Lung (tissue), 12 donors: ENCODE results near the gene SLC9A1. TPM values are rescaled to one million over a fixed set of nuclear protein-coding genes. Genes with fewer than 3 reads are reported as not detected.
"Not testable (repeated sequence)": the region's sequence is repeated elsewhere in the genome, so short reads cannot be mapped to it uniquely, and the experiment has no call there.

Source experiments
- ATAC-seq: fragments of 200-7000 bp; cut with Tn5 transposase; one replicate; pipeline ENCODE4 v1.9.1; 2020; ENCODE audit warnings: moderate number of reproducible peaks; ENCODE audit not compliant: insufficient read depth, low FRiP score
- DNase-seq, 3 donors: peaks; one replicate each; pipeline ENCODE4 v3.0.0-alpha.2; 2013 to 2017
- H3K27ac ChIP-seq, 2 donors: one replicate each; pipeline ENCODE4 v1.5.1; 2013; ENCODE audit warnings: mild to moderate bottlenecking in 2 of 2, moderate library complexity in 2 of 2, control low read depth in 1 of 2, inconsistent platforms in 1 of 2, low read depth in 1 of 2, low read length in 1 of 2
- H3K27me3 ChIP-seq, 3 donors: one replicate each; pipeline ENCODE4 v1.5.1; 2013; ENCODE audit warnings: low read length in 2 of 3; ENCODE audit not compliant: control insufficient read depth in 3 of 3, insufficient read depth in 3 of 3
- H3K36me3 ChIP-seq, 4 donors: one replicate each; pipeline ENCODE4 v1.5.1; 2013; ENCODE audit warnings: low read length in 4 of 4, mild to moderate bottlenecking in 1 of 4, moderate library complexity in 1 of 4; ENCODE audit not compliant: control insufficient read depth in 4 of 4, insufficient read depth in 4 of 4
- H3K4me1 ChIP-seq, 5 donors: one replicate each; pipeline ENCODE4 v1.5.1; 2013; ENCODE audit warnings: low read length in 5 of 5, mild to moderate bottlenecking in 2 of 5, moderate library complexity in 1 of 5; ENCODE audit not compliant: control insufficient read depth in 5 of 5, insufficient read depth in 5 of 5
- H3K4me3 ChIP-seq: one replicate; pipeline ENCODE4 v1.5.1; 2013; ENCODE audit warnings: mild to moderate bottlenecking, control low read depth, moderate library complexity
- H3K9ac ChIP-seq, 2 donors: one replicate each; pipeline ENCODE4 v1.5.1; 2013; ENCODE audit warnings: low read length in 2 of 2, control low read depth in 1 of 2; ENCODE audit not compliant: insufficient read depth in 1 of 2
- H3K9me3 ChIP-seq, 4 donors: one replicate each; pipeline ENCODE4 v1.5.1; 2013; ENCODE audit warnings: low read length in 3 of 4, mild to moderate bottlenecking in 1 of 4, moderate library complexity in 1 of 4; ENCODE audit not compliant: control insufficient read depth in 4 of 4, insufficient read depth in 3 of 4
- WGBS, 2 donors: extraction: QIAGEN DNeasy Blood & Tissue Kit; methylation state at CpG; one replicate each; pipeline ENCODE4 v1.1.7; 2013; 5-methylcytosine and 5-hydroxymethylcytosine counted together
- polyA plus RNA-seq, 2 donors: library from polyadenylated mRNA; stranded (reverse); fragments of 200-250 nt; gene quantifications; one replicate each; pipeline ENCODE4 v1.2.1, GENCODE V29; 2013
- total RNA-seq, 2 donors: library from RNA; depleted of rRNA in 1 of 2; stranded (reverse); fragments of >200 nt in 1 of 2; gene quantifications; one replicate each; pipeline ENCODE4 v1.2.1, GENCODE V29; 2014 to 2021
- TF ChIP-seq, protein P1 (sequence below): IDR thresholded peaks from 2 replicates; pipeline ENCODE4 v1.5.1; 2012; ENCODE audit warnings: mild to moderate bottlenecking; ENCODE audit errors: control extremely low read depth, extremely low read depth
- donor health status: control.
- donor health status: control.
- donor health status: Bipolar disorder and iron deficiency.
- donor health status: healthy.
- donor health status: DM: yes; HTN: yes; CAD: no.

SLC9A1 gene
- total and polyA plus RNA-seq, 4 donors: 19.3 to 48.0 (median 24.6) TPM

DNA sequence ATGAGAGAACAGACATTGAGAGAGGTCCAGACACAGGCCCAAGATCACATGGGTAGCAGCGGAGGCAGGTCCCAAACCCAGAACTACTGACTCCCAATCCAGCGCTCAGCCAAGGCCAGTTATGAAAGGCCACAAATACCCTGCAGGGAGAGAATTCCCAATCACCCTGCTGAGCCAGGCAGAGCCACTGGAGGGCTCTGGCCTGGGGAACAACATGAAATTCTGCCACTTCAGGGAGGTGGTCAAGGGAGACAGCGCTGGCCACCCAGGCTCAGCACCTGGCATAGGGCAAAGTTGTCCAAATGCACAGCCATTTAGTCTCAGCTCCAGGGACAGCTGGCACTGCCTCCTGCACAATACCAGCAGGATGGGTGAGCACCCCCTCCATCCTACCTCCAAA is 27.5 kb downstream of the SLC9A1 start:
- WGBS, 2 donors: 98 to 100% methylated on average over 3 of the region's 3 CpGs
- Histone ChIP-seq H3K27me3 (no peaks in the 10 kb centered on the region), H3K4me3 (no peak overlapping the region), H3K9ac (no peak overlapping the region), H3K36me3 (peaks cover 0 to 7% (median 0%) of the 10 kb centered on the region in 4 donors), H3K4me1 (peaks cover 0 to 7% (median 2%) of the 10 kb centered on the region in 5 donors), H3K27ac (no peak overlapping the region), H3K9me3 (no peaks in the 10 kb centered on the region)
- no peak for DNase-seq
- TF ChIP-seq, protein P1, sequence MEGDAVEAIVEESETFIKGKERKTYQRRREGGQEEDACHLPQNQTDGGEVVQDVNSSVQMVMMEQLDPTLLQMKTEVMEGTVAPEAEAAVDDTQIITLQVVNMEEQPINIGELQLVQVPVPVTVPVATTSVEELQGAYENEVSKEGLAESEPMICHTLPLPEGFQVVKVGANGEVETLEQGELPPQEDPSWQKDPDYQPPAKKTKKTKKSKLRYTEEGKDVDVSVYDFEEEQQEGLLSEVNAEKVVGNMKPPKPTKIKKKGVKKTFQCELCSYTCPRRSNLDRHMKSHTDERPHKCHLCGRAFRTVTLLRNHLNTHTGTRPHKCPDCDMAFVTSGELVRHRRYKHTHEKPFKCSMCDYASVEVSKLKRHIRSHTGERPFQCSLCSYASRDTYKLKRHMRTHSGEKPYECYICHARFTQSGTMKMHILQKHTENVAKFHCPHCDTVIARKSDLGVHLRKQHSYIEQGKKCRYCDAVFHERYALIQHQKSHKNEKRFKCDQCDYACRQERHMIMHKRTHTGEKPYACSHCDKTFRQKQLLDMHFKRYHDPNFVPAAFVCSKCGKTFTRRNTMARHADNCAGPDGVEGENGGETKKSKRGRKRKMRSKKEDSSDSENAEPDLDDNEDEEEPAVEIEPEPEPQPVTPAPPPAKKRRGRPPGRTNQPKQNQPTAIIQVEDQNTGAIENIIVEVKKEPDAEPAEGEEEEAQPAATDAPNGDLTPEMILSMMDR: no peak
- no peak for ATAC-seq

DNA sequence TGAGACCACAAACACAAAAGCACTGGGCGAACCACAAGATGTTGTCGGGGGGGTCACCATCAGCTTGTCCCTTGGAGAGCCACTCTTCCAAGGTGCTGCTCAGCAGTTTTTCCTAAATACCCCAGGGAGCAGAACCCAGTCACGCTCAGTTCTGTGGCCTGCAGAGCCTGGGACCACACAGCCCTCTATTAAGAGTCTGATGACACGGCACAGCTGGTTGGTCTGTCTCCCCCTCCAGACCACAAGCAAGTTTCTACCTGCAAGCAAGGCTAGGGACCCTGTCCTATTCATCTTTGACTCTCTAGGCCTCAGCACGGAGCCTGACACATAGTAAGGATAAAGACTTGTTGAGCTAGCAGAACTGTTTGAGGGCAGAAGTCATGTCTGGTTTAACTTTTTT is 28.5 kb downstream of the SLC9A1 start:
- H3K27me3 ChIP-seq: no peaks in the 10 kb centered on the region
- peak overlapping the region in 1 of 2 donors; percentile 6 for H3K27ac ChIP-seq
- peaks cover 0 to 8% (median 5%) of the 10 kb centered on the region in 5 donors for H3K4me1 ChIP-seq
- no peak for ATAC-seq
- H3K36me3 ChIP-seq: peaks cover 0 to 7% (median 0%) of the 10 kb centered on the region in 4 donors
- WGBS, 2 donors: 88 to 91% methylated on average over 5 of the region's 5 CpGs
- DNase-seq: peak in 2 of 3 donors; percentile 23 to 62
- H3K9ac ChIP-seq: no peak overlapping the region
- no peaks in the 10 kb centered on the region for H3K9me3 ChIP-seq
- no peak overlapping the region for H3K4me3 ChIP-seq
- TF ChIP-seq, protein P1: no peak

DNA sequence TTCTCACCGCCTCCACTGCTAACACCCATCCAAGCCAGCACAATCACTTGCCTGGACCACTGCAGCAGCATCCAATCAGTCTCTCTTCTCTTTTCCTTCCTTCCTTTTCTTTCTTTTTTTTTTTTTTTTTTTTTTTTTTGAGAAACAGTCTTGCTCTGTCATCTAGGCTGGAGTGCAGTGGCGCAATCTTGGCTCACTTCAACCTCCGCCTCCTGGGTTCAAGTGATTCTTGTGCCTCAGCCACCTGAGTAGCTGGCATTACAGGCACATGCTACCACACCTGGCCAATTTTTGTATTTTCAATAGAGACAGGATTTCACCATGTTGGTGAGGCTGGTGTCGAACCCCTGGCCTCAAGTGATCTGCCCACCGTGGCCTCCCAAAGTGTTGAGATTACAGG is 29.8 kb downstream of the SLC9A1 start:
- not testable (repeated sequence) for ATAC-seq, H3K9ac ChIP-seq, H3K36me3 ChIP-seq, DNase-seq, H3K4me1 ChIP-seq, H3K27me3 ChIP-seq, H3K4me3 ChIP-seq, H3K9me3 ChIP-seq
- peak overlapping the region in 1 of 2 donors; percentile 20 for H3K27ac ChIP-seq
- 72% methylated on average over 5 of the region's 5 CpGs for WGBS, 2 donors

DNA sequence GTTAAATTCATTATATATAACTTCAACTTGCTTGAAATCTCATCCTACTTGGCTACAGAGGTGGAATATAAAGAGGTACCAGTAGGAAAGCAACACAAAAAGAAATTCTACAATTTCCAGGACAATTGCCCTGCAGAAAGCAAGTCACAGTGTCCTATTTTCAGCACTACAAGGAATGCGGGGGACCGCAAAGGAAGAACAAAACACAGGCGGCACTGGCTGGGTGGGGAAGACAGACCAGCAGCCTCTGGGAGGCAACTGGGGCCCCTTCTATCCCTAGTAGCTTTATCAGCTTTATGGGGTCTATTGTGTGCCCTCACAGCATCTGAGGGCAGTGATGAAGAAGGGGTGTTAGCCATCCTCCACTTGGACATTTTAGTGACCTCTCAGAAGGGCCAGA is 30.5 kb downstream of the SLC9A1 start:
- peaks cover 0 to 7% (median 0%) of the 10 kb centered on the region in 4 donors for H3K36me3 ChIP-seq
- no peak overlapping the region for H3K27ac ChIP-seq
- H3K9me3 ChIP-seq: no peaks in the 10 kb centered on the region
- H3K9ac ChIP-seq: no peak overlapping the region
- H3K4me3 ChIP-seq: no peak overlapping the region
- no peaks in the 10 kb centered on the region for H3K27me3 ChIP-seq
- 95 to 96% methylated on average over 3 of the region's 3 CpGs for WGBS, 2 donors
- TF ChIP-seq, protein P1: no peak
- ATAC-seq (no peak), DNase-seq (no peak)
- H3K4me1 ChIP-seq: peaks cover 0 to 8% (median 8%) of the 10 kb centered on the region in 5 donors
